ENCODE measurements around the gene TOX2. TPM values are rescaled to one million over a fixed set of nuclear protein-coding genes. Genes with fewer than 3 reads are reported as not detected.

TOX2 gene
- total RNA-seq, 1 experiment from 2014 or later, result 1.6 TPM

DNA sequence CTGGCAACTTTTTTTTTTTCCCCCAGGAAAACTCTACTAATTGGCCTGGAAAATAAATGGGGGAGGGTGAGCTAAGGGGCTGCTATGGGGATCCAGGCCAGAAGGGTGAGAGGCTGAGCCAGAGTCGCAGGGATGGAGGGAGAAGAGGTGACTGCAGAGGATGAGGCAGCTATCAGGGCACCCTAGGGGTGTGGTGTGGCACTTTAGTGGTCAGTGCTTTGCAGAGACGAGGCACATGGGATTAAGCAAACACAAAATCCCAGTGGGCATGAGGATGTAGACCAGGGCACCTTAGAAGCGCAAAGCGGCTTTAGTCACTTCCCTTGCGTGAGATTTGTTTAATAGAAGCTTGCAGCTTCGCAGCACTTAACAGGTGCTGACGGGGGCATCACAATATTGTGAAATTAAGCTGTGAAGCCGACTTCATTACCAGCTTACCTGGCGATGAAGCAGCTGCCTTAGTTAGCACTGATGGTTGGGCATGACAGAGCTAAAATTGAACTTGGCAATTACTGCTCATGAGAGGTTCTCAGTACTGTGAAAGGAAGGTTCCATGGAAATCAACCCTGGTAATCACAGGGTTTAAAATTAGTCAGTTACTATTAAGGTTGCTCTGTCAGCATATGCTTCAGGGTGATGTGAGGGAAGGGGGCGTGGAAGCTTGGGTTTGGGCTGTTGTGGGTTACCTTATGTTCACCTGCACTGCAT is 26.0 kb downstream of the TOX2 start:
- H3K27me3 ChIP-seq (ENCODE audit: control insufficient read depth, insufficient read depth, low read length), result no peaks in the 10 kb centered on the region
- no peaks in the 10 kb centered on the region for H3K36me3 ChIP-seq (replicated peaks; ENCODE audit: control insufficient read depth, insufficient read depth, low read length)
- no peak overlapping the region for H3K4me3 ChIP-seq (ENCODE audit: insufficient read depth, low read depth, low read length)
- no peak for DNase-seq

DNA sequence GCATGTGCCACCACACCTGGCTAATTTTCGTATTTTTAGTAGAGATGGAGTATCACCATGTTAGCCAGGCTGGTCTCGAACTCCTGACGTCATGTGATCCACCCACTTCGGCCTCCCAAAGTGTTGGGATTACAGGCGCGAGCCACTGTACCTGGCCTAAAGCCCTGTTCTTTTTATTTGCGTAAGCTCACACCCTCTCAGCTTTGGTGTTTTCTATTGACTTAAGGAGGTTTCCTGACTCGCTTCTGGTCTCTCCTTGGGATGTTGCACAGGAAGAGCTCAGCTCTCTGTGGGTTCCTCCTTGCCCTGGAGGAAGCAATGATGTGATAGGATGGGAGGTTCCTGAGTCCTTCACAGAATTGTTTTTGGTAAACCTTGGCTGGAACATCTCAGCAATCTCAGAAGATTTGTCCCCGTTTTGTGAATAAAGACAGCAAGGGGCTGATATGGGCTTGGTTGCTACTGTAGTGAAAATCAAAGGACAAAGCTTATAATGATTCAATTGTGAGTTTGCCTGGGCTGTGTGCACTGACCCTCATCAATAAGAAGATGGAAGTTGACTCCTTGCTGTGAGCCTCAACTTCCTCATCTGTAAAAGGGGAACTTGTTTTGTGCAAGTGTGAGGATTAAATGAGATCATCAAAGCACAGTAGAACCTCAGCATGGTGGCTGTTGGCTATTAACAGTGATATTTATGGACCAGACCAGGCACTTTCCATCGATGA is 27.0 kb downstream of the TOX2 start:
- no peaks in the 10 kb centered on the region for H3K27me3 ChIP-seq (ENCODE audit: control insufficient read depth, insufficient read depth, low read length)

DNA sequence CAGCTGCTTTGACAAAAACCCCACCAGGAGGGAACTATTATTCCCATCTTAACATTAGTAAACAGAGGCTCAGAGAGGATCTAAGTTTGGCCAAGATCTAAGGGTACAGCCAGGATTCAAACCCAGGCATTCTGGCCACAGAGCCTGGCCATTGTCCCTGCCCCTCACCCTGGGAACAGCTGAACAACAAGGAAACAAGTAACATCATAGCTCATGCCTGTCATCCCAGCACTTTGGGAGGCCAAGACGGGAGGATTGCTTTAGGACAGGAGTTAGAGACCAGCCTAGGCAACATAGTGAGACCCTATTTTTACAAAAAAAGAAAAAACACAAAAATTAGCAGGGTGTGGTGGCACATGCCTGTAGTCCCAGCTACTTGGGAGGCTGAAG is 27.5 kb downstream of the TOX2 start:
- H3K4me3 ChIP-seq (ENCODE audit: insufficient read depth, low read depth, low read length), result no peak overlapping the region
- H3K36me3 ChIP-seq (replicated peaks; ENCODE audit: control insufficient read depth, insufficient read depth, low read length), result no peaks in the 10 kb centered on the region
- no peak for DNase-seq
- H3K27me3 ChIP-seq (ENCODE audit: control insufficient read depth, insufficient read depth, low read length), result no peaks in the 10 kb centered on the region

More for the DNA sequence above, 27.0 kb downstream of the TOX2 start:
- Histone ChIP-seq H3K4me3 (ENCODE audit: insufficient read depth, low read depth, low read length) (no peak overlapping the region), H3K36me3 (replicated peaks; ENCODE audit: control insufficient read depth, insufficient read depth, low read length) (no peaks in the 10 kb centered on the region)
- no peak for DNase-seq

DNA sequence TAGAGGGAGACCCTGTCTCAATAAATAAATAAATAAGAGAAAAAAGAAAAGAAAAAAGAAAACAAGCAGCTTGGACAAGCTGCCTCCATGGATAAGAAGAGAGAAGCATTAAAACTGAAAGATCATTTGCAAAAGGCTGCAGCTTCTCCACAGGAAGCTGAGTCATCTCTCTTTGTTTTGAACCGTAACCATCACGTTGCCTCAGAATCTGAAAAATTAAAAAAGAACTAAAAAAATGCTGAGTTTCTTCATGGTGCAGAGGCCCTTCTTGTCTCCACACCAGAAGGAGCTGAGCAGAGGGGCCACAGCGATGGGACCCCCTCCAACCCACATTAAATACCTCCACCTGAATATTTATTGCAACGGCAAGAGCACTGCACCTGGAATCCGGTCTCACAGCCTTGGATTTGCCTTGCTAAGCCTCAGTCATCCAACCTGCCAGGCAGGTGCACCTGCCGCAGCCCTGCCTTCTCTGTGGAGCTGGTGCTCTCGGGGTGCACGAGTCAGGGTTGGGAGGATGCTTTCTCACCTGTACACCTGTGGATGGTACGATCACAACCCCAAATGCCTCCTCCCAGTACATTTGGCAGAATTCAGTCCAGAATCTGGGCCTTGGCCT is 28.1 kb downstream of the TOX2 start:
- no peak for DNase-seq
- no peaks in the 10 kb centered on the region for H3K27me3 ChIP-seq (ENCODE audit: control insufficient read depth, insufficient read depth, low read length)
- no peaks in the 10 kb centered on the region for H3K36me3 ChIP-seq (replicated peaks; ENCODE audit: control insufficient read depth, insufficient read depth, low read length)
- H3K4me3 ChIP-seq (ENCODE audit: insufficient read depth, low read depth, low read length), result no peak overlapping the region

DNA sequence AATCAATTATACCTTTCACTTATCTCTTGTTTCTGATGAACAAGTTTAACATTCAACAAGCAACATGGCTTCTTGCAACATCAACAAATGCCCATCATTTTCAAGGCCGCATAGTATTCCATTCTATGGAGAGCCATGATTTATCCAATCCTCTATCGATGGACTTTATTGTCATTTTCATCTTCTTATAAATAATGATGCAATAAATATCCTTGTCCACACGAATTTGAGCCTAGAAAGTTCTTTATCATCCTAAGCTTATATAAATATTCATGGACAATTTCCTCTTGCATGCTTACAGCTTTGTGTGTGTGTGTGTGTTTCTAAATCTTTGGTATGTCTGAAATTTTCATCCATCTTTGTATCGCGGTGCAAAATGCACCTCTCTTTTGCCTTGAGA is 29.1 kb downstream of the TOX2 start:
- DNase-seq, result no peak
- no peaks in the 10 kb centered on the region for H3K27me3 ChIP-seq (ENCODE audit: control insufficient read depth, insufficient read depth, low read length)
- no peaks in the 10 kb centered on the region for H3K36me3 ChIP-seq (replicated peaks; ENCODE audit: control insufficient read depth, insufficient read depth, low read length)
- no peak overlapping the region for H3K4me3 ChIP-seq (ENCODE audit: insufficient read depth, low read depth, low read length)

DNA sequence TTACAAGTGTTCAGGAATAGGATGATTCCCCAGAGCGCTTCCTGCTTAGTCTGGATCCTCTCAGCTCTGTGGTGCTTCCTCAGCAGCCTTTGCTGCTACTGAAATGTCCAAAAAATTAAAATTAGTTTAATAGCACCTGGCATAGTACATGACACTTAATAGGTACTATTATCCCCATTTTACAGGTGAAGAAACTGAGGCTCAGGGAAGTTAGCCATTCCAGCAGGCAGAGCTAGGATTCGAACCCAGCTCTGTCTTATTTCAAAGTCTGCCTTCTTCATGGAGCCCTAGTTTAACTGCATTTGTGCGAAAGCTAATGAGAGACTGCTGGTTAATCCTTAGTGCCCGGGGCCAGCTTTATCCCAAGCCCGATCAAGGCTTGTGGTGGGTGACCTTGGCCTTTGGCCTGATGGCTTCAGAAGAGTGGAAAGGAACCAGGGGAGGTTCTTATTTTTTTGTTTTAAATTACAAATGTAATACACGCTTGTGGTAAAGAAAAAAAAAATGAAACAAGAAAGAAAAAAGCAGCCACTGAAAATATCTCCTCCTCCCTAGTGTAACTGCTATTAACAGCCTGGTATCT is 30.1 kb downstream of the TOX2 start:
- no peak for DNase-seq
- no peaks in the 10 kb centered on the region for H3K27me3 ChIP-seq (ENCODE audit: control insufficient read depth, insufficient read depth, low read length)
- no peaks in the 10 kb centered on the region for H3K36me3 ChIP-seq (replicated peaks; ENCODE audit: control insufficient read depth, insufficient read depth, low read length)

DNA sequence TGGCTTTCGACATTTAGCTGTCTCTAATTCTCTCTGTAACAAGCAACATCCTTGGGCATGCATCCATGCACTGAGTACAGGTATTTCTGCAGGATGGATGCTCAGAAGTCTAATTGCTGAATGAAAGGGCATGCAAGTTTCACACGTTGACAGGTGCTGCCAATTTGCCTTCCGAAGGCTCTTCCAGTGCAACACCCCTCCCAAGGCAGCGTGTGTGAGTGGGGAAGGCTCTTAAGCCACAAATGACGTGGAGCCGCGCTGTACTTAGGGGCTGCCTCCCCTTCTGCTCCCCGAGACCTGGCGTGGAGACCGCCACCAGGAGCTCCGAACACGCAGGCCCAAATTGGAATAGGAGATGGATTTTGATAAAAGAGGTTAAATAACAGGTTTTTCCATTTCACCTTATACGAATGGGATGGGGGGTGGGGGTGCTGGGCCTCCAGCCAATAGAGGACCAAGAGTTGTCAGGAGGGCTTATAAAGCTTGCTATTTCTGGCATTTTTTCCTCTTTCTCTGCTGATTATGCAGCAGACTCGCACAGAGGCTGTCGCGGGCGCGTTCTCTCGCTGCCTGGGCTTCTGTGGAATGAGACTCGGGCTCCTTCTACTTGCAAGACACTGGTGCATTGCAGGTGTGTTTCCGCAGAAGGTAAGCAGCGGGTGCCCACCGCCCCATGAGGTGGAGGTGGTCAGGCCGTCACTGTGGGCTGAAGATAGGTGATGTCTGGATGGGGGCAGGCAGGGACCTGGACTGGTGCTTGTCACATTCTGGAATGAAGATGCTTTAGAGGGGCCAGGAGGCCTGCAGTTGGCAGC is 30.9 kb downstream of the TOX2 start:
- Histone ChIP-seq H3K27me3 (ENCODE audit: control insufficient read depth, insufficient read depth, low read length) (no peaks in the 10 kb centered on the region), H3K36me3 (replicated peaks; ENCODE audit: control insufficient read depth, insufficient read depth, low read length) (no peaks in the 10 kb centered on the region), H3K4me3 (ENCODE audit: insufficient read depth, low read depth, low read length) (no peak overlapping the region)
- no peak for DNase-seq

More for the DNA sequence above, 30.1 kb downstream of the TOX2 start:
- H3K4me3 ChIP-seq (ENCODE audit: insufficient read depth, low read depth, low read length), result no peak overlapping the region

DNA sequence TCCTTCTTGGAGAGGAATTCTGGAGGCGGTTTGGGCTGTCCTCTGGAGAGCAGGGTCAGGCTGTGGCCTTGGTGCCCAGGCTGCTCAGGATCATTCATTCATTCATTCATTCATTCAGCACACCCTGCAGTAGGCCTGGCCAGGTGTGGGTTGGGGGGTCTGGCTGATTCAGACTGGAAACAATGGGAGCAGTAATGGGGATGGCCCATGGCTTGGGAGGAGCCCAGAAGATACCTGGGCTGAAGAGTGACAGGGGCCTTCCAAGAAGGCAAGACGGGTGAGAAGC is 31.5 kb downstream of the TOX2 start:
- H3K4me3 ChIP-seq (ENCODE audit: insufficient read depth, low read depth, low read length), result no peak overlapping the region
- no peaks in the 10 kb centered on the region for H3K27me3 ChIP-seq (ENCODE audit: control insufficient read depth, insufficient read depth, low read length)
- H3K36me3 ChIP-seq (replicated peaks; ENCODE audit: control insufficient read depth, insufficient read depth, low read length), result no peaks in the 10 kb centered on the region
- DNase-seq, result no peak

DNA sequence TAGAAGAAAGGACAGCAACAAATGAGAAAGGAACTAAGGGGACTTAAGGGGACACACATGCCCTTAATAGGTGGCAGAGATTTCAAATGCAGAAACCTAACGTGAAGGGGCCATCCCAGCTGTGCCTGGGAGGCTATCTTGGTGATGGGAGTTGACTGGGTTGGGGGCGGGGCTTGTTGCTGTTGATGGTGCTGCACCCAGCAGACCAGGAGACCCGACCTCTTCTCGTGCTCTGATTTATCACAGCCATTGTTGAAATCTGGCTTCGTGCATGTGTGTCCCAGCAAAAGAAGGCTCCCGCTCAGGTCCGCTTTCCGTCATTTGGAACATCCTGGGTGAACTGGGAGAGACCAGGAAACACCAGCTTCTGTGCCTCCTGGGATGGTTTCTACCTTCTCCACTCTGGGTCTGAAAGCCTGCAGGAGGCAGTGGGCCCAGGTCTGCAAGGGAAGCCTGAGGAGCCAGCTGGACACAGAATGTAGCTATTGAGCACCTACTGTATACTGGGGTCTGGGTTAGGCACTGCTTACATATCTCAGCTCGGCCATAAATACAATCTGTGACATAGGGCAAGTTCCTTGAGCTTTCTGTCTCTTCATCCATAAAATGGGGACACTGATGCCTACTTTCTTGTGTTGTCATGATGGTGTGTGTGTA is 32.1 kb downstream of the TOX2 start:
- DNase-seq, result peak; percentile 58
- no peaks in the 10 kb centered on the region for H3K36me3 ChIP-seq (replicated peaks; ENCODE audit: control insufficient read depth, insufficient read depth, low read length)
- no peak overlapping the region for H3K4me3 ChIP-seq (ENCODE audit: insufficient read depth, low read depth, low read length)
- no peaks in the 10 kb centered on the region for H3K27me3 ChIP-seq (ENCODE audit: control insufficient read depth, insufficient read depth, low read length)

DNA sequence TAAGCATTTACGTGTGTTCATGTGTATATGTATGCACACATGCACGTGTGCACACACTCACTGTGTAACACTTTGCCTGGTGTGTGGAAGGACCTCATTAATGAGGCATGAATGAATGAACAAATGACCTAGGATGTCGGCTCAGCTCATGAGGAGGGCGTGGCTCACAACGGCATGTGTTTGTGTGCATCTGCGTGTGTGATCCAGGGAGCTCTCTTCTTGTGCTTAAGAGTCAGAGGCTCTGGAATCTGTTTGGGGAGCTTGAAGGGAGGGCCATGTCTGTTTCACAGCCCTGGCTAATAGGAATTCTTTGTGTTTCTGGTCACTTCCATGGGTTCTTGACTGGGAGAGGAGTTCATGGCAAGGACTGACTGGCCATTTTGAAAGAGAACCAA is 32.7 kb downstream of the TOX2 start:
- DNase-seq, result no peak
- no peak overlapping the region for H3K4me3 ChIP-seq (ENCODE audit: insufficient read depth, low read depth, low read length)
- H3K36me3 ChIP-seq (replicated peaks; ENCODE audit: control insufficient read depth, insufficient read depth, low read length), result no peaks in the 10 kb centered on the region
- H3K27me3 ChIP-seq (ENCODE audit: control insufficient read depth, insufficient read depth, low read length), result no peaks in the 10 kb centered on the region

DNA sequence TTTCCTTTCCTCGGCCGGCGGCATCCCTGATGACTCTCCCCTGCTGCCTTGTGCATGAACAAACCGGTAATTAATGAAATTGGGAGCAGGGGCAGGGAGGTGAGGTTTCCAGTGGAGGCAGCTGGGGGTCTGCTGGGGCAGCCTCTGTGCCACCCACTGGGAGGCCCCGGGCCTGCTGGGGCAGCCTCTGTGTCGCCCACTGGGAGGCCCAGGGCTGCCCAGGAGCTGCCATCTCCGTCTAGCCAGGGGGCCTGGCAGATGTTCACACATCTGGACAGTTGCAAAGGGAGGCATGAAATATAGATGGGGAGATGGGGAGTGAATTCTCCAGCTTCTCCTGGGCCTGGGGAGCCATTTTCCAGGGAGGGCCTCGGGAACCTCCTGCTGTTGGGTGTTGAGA is 33.8 kb downstream of the TOX2 start:
- Histone ChIP-seq H3K27me3 (ENCODE audit: control insufficient read depth, insufficient read depth, low read length) (no peaks in the 10 kb centered on the region), H3K4me3 (ENCODE audit: insufficient read depth, low read depth, low read length) (no peak overlapping the region)
- no peak for DNase-seq

DNA sequence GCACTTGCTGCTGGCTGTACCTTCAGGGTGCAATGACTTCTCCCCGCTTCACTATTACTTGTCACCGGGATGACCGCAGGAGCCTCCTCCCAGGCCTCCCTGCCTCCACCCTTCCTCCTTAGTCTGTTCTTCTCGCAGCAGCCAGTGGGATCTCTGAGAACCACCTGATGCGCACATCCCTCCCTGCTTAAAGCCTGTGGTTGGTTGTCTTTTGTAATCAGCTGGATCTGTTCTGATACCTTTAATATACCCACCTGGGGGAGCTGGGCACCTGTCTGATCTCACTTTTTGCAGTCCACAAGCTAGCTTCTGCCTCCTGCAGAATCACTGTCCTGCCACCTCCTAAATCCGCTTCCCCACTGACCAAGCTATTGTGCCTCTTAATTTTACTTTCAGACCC is 34.6 kb downstream of the TOX2 start:
- Histone ChIP-seq H3K36me3 (replicated peaks; ENCODE audit: control insufficient read depth, insufficient read depth, low read length) (no peaks in the 10 kb centered on the region), H3K27me3 (ENCODE audit: control insufficient read depth, insufficient read depth, low read length) (no peaks in the 10 kb centered on the region), H3K4me3 (ENCODE audit: insufficient read depth, low read depth, low read length) (no peak overlapping the region)
- DNase-seq, result no peak

More for the DNA sequence above, 33.8 kb downstream of the TOX2 start:
- H3K36me3 ChIP-seq (replicated peaks; ENCODE audit: control insufficient read depth, insufficient read depth, low read length), result no peaks in the 10 kb centered on the region

DNA sequence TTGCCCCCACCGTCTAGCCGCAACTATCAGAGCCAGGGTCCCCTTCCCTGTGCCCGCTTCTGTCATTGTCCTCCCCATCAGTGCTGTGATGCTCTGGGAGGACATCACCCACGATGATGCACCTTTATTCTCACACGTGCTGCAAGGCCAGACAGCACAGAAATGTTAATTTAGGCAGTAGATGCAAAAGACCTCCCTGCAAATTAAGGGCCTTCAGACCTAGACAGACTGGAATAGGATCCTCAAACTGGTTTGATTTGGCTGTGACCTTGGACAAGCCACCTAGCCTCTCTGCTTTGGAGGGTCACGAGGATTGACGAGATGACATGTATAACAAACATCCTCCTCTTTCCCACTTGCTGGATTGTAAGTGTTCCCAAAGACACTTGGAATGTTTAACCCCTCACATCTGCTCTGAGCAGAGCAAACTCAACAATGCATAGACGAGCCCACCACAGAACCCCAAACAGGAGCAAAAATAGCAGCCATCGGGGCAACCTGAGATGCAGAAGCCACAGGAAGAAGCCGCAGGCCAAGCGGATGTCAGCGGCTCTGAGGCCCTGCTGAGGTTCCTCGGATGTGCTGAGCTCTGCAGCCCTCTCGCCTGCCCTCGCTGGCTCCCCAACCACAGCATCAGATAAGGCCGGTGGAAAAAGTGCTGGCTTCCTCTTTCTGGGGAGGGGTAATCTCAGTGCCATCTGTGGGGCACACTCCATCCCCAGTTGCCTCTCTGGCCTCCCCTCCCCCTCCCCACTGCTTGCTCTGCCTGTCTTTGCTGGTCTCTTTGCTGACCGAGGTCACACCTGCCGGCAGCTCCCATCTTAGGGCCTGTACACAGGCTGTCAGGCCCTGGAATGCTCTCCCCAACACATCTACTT is 35.3 kb downstream of the TOX2 start:
- no peak for DNase-seq
- H3K4me3 ChIP-seq (ENCODE audit: insufficient read depth, low read depth, low read length), result no peak overlapping the region
- no peaks in the 10 kb centered on the region for H3K27me3 ChIP-seq (ENCODE audit: control insufficient read depth, insufficient read depth, low read length)
- H3K36me3 ChIP-seq (replicated peaks; ENCODE audit: control insufficient read depth, insufficient read depth, low read length), result no peaks in the 10 kb centered on the region

Measured in H7 (cell line).